ENCODE data around the gene MACC1. TPM values are rescaled to one million over a fixed set of nuclear protein-coding genes. Genes with fewer than 3 reads are reported as not detected.

The MACC1 gene
- total and polyA plus RNA-seq, 10 of the 15 experiments (the other 5 are each of a cell fraction or from before 2014, with no cell fraction given): 6.0 to 61.1 (median 12.7) TPM

DNA sequence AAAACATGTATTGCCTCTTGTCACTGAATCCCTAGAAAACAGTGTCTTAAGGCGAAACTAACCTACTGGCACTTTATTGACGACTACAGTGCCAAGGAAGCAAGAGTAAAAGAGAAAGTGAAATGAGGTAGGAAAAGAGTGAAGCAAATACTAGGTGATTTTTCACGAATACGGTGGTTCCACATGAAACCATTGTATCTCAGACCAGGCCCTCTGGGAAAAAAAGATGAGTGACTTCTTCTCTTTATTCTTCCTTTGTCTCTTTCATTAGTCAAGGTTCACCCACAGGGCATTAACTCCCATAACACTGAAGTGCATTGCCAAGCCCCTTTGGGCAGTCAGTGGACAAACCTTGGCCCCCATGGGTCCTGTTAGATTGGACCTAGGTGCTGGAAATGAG is 16.2 kb upstream of the MACC1 start (continued):
- TF ChIP-seq, protein P1, sequence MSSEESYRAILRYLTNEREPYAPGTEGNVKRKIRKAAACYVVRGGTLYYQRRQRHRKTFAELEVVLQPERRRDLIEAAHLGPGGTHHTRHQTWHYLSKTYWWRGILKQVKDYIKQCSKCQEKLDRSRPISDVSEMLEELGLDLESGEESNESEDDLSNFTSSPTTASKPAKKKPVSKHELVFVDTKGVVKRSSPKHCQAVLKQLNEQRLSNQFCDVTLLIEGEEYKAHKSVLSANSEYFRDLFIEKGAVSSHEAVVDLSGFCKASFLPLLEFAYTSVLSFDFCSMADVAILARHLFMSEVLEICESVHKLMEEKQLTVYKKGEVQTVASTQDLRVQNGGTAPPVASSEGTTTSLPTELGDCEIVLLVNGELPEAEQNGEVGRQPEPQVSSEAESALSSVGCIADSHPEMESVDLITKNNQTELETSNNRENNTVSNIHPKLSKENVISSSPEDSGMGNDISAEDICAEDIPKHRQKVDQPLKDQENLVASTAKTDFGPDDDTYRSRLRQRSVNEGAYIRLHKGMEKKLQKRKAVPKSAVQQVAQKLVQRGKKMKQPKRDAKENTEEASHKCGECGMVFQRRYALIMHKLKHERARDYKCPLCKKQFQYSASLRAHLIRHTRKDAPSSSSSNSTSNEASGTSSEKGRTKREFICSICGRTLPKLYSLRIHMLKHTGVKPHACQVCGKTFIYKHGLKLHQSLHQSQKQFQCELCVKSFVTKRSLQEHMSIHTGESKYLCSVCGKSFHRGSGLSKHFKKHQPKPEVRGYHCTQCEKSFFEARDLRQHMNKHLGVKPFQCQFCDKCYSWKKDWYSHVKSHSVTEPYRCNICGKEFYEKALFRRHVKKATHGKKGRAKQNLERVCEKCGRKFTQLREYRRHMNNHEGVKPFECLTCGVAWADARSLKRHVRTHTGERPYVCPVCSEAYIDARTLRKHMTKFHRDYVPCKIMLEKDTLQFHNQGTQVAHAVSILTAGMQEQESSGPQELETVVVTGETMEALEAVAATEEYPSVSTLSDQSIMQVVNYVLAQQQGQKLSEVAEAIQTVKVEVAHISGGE (CRISPR knock-in tag; IDR thresholded peaks at IDR 0.05): no peak

DNA sequence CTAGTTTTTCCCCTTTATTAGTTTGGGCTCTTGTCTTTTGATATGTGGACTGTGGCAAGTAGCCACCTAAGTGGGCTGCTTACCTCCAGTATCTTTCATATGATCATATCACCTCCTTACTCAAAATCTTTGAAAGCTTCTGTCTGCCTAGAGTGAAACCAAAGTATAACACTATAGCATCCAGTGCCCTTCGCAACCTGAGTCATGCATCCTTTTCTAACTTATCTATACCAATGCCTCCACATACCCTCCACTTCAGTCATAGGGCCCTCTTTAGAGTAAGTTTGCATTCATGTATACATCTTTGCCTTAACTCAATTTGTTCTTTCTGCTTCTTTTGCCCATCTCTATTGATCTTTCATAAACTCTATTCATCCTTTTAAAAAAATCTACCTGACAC is 15.7 kb upstream of the MACC1 start:
- POLR2A ChIA-PET: interaction anchor here (1.0 to 2.3 kb wide), 3 partner anchors 13 to 103 kb away, joined by 3 to 18 read pairs (median 3); no protein-coding TSS in a partner anchor
- 100% methylated on average over 1 of the region's 1 CpG for WGBS (ENCODE audit: insufficient coverage, insufficient replicate concordance, low lambda C conversion rate, missing lambda C conversion rate)
- peak; percentile 38 for ATAC-seq
- TF ChIP-seq, protein P2, sequence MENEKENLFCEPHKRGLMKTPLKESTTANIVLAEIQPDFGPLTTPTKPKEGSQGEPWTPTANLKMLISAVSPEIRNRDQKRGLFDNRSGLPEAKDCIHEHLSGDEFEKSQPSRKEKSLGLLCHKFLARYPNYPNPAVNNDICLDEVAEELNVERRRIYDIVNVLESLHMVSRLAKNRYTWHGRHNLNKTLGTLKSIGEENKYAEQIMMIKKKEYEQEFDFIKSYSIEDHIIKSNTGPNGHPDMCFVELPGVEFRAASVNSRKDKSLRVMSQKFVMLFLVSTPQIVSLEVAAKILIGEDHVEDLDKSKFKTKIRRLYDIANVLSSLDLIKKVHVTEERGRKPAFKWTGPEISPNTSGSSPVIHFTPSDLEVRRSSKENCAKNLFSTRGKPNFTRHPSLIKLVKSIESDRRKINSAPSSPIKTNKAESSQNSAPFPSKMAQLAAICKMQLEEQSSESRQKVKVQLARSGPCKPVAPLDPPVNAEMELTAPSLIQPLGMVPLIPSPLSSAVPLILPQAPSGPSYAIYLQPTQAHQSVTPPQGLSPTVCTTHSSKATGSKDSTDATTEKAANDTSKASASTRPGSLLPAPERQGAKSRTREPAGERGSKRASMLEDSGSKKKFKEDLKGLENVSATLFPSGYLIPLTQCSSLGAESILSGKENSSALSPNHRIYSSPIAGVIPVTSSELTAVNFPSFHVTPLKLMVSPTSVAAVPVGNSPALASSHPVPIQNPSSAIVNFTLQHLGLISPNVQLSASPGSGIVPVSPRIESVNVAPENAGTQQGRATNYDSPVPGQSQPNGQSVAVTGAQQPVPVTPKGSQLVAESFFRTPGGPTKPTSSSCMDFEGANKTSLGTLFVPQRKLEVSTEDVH (IDR thresholded peaks at IDR 0.05; ENCODE audit: low read depth, partially characterized antibody): no peak
- TF ChIP-seq POLR2AphosphoS5 (IDR thresholded peaks at IDR 0.05; ENCODE audit: low read length) (no peak), EGR1 (IDR thresholded peaks at IDR 0.05; ENCODE audit: borderline replicate concordance in 1 of 2, low read depth in 2 of 2, low read length in 2 of 2) (no peak), POLR2A (IDR thresholded peaks at IDR 0.05; ENCODE audit: low read depth, low read length) (no peak), YY1 (IDR thresholded peaks at IDR 0.05; ENCODE audit: low read depth, low read length) (no peak), DPF2 (IDR thresholded peaks at IDR 0.05) (no peak), ESRRA (IDR thresholded peaks at IDR 0.05; ENCODE audit: low read length) (no peak), STAT1 (conservative IDR thresholded peaks at IDR 0.05) (no peak), BACH1 (IDR thresholded peaks at IDR 0.05; ENCODE audit: borderline replicate concordance) (no peak), HDGF (IDR thresholded peaks at IDR 0.05) (no peak), CHD1 (IDR thresholded peaks at IDR 0.05; ENCODE audit: low read depth, low read length) (no peak), ZSCAN29 (IDR thresholded peaks at IDR 0.05) (no peak), ZZZ3 (IDR thresholded peaks at IDR 0.05; ENCODE audit: control insufficient read depth, insufficient read length, low read depth) (no peak), HDAC6 (IDR thresholded peaks at IDR 0.05; ENCODE audit: unreplicated experiment) (no peak)
- TF ChIP-seq, protein P3, sequence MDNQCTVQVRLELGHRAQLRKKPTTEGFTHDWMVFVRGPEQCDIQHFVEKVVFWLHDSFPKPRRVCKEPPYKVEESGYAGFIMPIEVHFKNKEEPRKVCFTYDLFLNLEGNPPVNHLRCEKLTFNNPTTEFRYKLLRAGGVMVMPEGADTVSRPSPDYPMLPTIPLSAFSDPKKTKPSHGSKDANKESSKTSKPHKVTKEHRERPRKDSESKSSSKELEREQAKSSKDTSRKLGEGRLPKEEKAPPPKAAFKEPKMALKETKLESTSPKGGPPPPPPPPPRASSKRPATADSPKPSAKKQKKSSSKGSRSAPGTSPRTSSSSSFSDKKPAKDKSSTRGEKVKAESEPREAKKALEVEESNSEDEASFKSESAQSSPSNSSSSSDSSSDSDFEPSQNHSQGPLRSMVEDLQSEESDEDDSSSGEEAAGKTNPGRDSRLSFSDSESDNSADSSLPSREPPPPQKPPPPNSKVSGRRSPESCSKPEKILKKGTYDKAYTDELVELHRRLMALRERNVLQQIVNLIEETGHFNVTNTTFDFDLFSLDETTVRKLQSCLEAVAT (IDR thresholded peaks at IDR 0.05): no peak

More for the DNA sequence above, 15.7 kb upstream of the MACC1 start:
- intact Hi-C loops (cut with micrococcal nuclease; ENCODE audit: unreplicated experiment): no loop called here
- Histone ChIP-seq H3K4me3 (no peak overlapping the region), H3K9ac (ENCODE audit: control insufficient read depth, insufficient read depth, low read length) (no peak overlapping the region), H3K27ac (ENCODE audit: control insufficient read depth, insufficient read depth) (no peak overlapping the region), H3K36me3 (ENCODE audit: control insufficient read depth in 2 of 2, insufficient read depth in 2 of 2, low read length in 1 of 2) (no peaks in the 10 kb centered on the region), H3K27me3 (replicated peaks in 1 of 2; ENCODE audit: control insufficient read depth in 2 of 2, insufficient read depth in 2 of 2, low read length in 1 of 2) (no peaks in the 10 kb centered on the region), H4K20me1 (ENCODE audit: control insufficient read depth, insufficient read depth) (no peaks in the 10 kb centered on the region), H3K4me2 (ENCODE audit: control insufficient read depth, insufficient read depth) (0 out of 2 replicates have a peak overlapping the region, but pooled peaks have one; percentile 17), H3K9me3 (replicated peaks; ENCODE audit: control insufficient read depth, insufficient read depth, low read length) (no peaks in the 10 kb centered on the region; the same call in 2 of the 3 replicates), H2AFZ (ENCODE audit: control insufficient read depth, low read depth, low read length) (no peak overlapping the region), H3K4me1 (ENCODE audit: control insufficient read depth, insufficient read depth, low read length) (peaks cover 17% of the 10 kb centered on the region), H3K79me2 (ENCODE audit: control insufficient read depth, insufficient read depth, low read length) (no peaks in the 10 kb centered on the region)
- ChIA-PET RAD21 (ENCODE audit: unreplicated experiment) (interaction anchor here (1.2 to 3.3 kb wide), 2 partner anchors 13 to 68 kb away, joined by 4 to 23 read pairs; no protein-coding TSS in a partner anchor), CTCF (interaction anchor here (1.0 to 12.5 kb wide), 2 partner anchors 12 to 41 kb away, joined by 3 to 159 read pairs; partner anchors contain the start of gene MACC1), SMC1A (ENCODE audit: uncharacterized antibody, unreplicated experiment) (interaction anchor here (0.8 to 16.4 kb wide), 7 partner anchors 9 to 93 kb away, joined by 3 to 474 read pairs (median 3); partner anchors contain the start of gene MACC1)
- no peak for FAIRE-seq
- BruUV-seq (replicated peaks): no TSS peak
- in situ Hi-C loops (cut with MboI): loop anchor here (25.0 kb wide), 2 partner anchors 1129 to 1704 kb away; partner anchors contain the start of gene CDCA7L
- DNase-seq (ENCODE audit: low read depth, low spot score): no peak

Measured in GM12878 (cell line).